NCI-H2227 treated with DMSO at 0.1 percent for 48 hours (cell line): Measurements from ENCODE around the gene BCAN.

Experiments
- DNase-seq: peaks from one replicate; lab custom pipeline; 2025; lab: John Stamatoyannopoulos, UW

Gene BCAN

DNA sequence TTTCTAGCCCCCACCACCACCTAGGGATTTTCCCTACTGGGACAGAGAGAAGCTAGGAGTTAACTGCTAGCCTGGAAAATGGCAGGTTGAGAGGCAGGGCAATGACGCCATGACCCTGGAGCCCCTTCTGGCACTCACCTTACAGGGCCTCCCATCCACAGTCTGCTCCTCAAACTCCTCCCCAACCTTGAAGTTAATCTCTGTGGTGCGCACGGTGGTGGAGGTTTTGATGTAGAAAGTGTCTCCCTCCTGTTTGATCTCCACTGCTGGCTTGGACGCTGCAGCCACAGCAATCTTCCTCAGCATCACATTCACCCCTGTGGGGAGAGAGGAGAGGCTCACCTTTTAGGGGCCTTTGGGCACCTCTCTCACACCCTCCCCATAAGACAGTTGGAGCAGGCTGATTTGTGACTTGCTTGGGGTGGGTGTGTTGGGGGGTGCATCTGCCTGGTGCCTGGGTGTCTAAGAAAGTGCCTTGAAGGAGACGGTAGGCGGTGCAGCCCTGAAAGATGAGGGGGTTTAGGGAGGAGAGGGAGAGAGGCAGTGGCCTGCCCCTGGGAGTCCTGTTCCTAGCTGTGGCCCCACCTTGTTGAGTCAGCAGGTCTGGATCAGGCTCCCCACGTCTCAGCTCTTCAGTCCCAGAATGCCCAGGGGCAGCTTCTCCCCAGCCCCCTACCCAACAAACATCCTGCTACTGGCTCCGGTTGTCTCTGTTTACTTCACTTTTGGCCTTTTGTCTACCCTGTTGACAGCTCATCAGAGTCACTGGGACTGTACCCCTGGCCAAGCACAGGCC, 59.0 kb downstream of the BCAN start:
- no peak for DNase-seq

DNA sequence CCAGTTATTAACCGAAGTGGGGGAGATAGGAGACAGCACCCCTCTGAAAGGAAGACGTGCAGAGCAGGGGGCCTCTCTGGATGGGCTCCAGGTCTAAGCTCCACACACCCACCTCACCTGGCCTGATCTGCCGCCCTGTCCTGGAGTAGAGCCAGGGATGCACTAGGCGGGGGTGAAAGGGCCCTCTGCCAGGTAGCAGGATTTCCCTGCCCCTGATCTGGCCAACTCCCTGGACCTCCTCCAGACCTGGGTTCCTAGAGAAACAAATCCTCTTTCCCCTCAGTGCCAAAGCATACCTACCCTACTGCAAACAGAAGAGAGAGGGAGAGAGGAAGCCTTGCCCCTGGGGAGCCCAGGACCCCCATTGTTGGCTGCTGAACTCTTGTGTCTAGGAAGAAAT, 61.4 kb downstream of the BCAN start:
- DNase-seq, result no peak

DNA sequence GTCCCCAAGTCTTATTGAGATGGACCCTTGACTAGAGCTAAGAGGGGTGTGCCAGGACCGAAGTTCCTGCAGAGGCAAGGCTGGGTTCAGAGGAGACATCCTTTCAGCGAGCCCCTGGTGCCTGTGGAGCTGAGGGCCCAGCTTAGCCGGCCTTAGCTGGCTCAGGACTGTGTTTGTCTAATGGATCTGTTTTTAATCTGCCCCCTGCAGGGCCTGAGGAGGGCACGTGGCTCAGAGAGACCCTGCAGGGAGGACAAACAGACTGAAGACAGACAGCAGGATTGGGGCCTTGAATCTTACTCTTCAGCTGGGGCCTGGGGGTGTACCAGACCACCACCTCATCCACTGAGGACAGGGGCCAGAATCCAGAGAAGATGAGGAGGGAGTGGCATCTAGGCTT, 61.8 kb downstream of the BCAN start:
- DNase-seq, result no peak

GRCh38 chr1:156704166-156704711, 62.3 kb downstream of the BCAN start:
- DNase-seq, result no peak

DNA sequence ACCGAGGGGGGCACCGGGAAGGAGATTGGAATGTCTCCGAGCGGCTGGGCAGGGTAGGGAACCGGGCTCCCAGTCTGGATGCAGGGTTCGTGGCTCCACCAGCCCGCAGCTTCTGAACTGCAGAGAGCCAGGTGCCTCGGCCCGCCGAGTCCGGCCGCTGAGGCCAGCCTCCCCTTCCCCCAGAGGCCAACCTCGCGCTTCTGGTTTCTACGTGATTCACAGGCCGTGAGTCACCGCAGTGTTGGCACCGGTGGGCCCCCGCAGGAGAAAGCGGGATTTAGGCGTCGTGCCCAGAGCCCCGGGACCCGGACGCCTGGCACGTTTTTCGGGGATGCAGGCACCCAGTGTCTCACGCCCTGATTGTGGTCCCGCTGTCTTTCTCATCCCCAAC, 63.0 kb downstream of the BCAN start:
- DNase-seq, result no peak

GRCh38 chr1:156705321-156705917, 63.5 kb downstream of the BCAN start, which contains the start of gene CRABP2:
Gene CRABP2, minus strand, starts transcription at chr1:156705583. Its CDS starts 137 bp downstream, at chr1:156705446.
- DNase-seq, result peak; percentile 70

DNA sequence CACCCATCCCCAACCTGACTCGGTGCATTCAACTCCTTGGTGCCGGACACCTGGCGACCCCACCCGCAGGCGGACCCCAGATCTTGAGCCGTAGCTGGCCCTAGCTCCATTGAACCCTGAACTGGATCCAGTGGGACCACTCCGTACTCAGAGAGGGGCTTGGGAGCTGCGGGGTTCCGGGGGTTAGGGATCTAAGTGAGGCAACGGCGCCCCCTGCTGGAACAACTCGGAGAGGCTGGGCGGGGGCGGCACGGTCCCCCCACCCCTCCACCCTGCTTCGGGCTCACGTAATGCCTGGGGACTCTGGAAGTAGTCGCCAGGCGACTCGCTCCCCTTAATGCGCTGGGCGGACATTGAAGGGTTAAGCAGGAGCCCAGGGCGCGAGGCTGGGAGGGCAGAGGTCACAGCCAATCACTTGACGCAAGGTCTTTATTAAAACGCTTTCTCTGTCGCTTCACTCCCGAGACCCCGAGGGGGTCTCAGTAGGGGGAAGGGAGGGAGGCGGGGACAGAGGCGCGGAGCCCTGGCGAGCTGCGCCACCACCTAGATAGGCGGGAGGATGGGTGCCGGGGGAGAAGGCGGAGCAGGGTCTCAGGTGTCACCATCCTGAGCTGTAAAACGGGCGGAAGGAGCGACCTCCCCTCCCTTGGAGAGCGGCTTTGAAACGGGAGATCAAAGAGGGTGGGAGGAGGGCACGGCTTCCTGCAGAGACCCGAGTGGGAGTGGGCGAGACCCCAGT, 64.2 kb downstream of the BCAN start:
- peak; percentile 74 for DNase-seq

GRCh38 chr1:156706657-156707416, 64.9 kb downstream of the BCAN start:
- peak; percentile 61 for DNase-seq

DNA sequence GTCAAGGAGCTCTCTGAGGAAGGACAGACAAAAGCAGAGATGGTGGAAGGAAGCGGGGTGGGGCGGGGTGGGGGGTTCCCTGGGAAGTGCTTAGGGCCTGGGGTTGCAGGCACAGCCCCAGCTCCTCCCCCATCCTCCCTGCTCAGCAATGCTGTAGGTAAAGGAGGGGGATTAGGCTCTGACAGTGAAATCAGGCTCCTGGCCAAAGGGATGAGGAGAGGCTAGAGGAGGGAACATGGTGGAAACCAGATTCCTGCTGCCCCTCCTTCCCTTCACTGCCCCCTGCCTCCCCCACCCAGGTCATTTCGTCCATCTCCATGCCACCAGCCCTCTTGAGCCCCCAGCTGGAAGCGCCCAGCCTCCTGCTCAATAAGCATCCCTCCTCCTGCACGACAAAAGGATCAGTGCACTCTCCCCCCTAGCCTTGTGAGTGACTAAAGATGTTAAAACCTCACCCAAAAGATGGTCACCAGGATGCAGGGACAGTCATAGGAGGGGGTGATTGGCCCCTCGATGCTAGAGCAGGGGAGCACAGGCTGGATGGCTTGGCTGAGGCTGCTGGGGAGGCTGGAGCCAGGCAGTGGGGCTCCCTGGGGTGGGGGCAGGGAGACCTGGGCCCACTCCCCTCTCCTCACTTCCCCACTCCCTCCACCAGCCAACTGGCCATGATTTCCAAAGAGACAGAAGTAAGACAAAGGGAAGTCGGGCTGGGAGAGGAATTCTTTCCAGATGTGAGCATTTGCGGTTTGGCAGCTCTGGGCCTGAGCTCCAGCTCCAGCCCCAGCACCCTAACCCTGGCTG, 65.7 kb downstream of the BCAN start:
- DNase-seq, result no peak

DNA sequence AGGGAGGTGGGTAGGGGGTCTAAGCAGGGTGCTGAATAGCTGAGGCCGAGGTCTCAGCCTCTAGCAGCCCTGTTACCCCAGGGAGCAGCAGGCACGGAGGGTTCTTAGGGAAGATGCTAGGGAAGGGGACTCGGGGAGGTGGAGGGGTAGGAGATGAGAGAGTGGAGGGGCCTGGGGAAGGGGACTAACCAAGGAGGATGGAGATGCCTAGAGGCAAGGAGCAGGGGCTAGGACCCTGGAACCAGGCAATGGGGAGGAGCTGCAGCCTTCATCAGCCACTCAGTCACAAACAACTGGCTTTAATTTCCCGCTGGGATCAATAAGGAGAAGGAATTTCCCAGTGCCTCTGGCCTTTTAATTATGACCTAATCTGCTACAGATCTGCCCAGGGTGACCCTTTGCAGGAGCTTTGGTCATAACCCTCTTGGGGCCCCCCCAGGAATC, 66.3 kb downstream of the BCAN start:
- no peak for DNase-seq

DNA sequence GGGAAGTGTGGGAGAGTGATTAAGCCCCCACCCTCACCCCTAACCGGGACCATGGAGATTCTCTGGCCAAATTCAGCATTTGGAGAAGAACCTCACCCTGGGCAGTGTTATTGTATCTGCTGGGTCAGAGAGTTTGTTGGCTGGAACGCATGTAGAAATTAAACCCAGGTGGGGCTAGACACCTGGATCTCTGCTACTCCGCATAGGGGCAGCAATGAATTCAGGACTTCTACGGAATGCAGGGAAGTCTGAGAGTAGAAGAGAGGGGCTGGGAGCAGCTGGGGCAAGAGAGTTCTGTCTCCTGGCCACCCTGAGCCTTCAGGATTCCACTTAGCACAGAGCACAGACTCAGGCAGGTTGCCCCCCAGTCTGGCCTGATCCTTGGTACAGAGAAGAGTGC, 67.1 kb downstream of the BCAN start:
- DNase-seq, result no peak
